Measurements from ENCODE around the gene YBEY.

- TF ChIP-seq POLR2A (IDR thresholded peaks at IDR 0.05; ENCODE audit: low read length) (no peak), GATA1 (IDR thresholded peaks at IDR 0.05; ENCODE audit: low read depth, low read length) (no peak)
These were observed 22.3 kb downstream of the YBEY start for GRCh38 chr21:46308431-46308830.
